HG03039 (cell line): ENCODE data around the gene LRRC45.

ENCODE experiments used
- ATAC-seq: cut with Tn5 transposase; IDR thresholded peaks from one replicate; pipeline ENCODE4 v1.9.1; 2021; ENCODE audit warnings: mild to moderate bottlenecking, moderate library complexity; ENCODE audit not compliant: unreplicated experiment

Gene LRRC45

GRCh38 chr17:82006468-82007227 is 16.5 kb upstream of the LRRC45 start:
- no peak for ATAC-seq

DNA sequence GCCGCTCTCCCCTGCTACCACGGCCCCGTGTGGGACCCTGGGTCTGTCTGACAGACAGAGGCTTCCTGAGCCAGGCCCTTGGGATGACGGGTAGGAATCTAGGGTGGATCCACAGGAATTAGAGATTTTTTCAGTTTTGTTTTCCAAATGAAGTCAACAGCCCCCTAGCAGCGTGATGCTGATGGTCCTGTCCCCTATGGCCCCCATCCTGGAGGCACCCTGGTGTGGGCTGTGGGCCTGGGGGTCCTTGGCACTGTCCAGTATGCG is 15.9 kb upstream of the LRRC45 start:
- no peak for ATAC-seq

DNA sequence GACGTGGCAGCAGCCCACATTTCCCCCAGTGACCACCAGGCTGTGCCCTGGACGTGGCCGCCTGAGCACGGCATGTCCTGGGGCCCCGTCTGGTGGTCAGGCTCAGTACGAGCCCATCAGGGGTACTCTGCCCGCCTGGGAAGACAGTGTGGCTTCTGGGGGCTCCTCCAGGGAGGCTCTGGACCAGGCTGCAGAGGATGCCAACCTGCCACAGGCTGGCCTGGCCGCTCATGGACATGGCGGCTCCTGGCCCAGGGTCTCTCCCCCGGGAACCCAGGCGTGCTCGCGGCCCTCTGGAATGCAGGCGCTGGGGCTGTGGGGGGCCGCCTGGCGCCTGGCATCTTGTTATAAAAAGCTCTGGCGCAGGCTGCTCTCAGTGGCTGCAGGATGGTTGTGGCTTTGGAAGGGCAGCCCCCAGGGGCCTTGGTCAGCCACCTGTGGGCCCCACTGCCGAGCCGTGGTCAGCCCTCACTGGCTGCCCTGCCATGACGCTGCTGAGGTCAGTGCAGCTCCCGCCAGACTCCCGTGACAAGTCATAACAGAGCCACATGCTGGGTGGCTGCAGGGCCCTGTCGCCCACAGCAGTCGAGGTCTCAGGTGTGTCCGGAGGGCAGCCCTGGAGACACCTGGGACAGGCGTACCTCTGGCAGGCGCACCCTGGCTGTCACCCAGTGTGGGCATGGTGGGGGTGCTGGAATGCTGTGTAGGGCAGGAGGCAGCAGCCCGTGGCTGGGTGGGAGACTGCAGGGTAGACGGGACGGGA is 15.4 kb upstream of the LRRC45 start:
- no peak for ATAC-seq

DNA sequence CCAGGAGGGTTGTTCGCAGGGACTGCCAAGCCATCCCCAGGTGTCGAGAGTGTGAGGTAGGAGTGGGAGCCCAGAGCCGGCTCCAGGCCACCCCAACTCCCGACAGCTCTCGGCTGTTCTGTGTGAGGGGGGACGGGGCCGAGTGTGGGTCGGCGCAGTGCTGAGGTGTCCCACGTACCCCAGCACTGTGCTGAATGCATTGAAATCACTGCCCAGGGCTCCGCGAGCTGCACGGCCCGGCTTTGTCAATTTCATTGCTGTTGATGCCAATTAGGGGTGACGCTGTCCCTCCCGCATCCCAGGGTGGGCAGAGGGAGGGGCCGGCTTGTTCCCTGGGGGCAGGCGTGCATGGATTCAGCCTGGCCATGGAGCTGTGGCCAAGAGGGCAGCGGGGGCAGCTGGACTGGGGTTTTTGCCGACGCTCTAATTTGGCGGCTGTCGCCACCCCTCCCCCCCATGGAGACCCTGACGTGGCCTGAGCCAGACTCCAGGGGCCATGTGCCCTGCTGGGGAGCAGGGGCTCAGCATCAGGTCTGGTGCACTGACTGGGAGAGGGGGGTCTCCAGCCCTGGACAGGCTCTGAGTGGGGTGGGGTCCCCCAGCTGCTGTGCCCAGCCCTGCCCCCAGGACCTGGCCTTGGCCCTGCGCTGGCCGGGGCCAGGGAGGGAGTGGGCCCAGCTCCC is 14.7 kb upstream of the LRRC45 start:
- no peak for ATAC-seq

DNA sequence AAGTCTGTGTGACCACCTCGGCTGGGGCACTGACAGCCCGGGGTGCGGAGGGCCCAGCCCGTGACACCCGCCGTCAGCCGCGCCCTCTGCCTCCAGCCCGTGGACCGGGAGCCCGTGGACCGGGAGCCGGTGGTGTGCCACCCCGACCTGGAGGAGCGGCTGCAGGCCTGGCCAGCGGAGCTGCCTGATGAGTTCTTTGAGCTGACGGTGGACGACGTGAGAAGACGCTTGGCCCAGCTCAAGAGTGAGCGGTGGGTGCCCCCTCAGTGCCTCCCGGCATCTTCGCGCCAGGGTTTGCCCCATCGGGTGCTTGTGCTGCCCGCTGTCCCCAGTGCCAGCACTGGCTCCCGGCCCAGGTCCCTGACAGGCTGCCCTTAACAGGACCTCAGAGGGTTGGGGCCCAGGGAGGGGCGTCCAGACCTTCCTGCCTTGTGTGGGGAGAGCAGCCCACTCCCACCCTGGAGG is 14.1 kb upstream of the LRRC45 start:
- ATAC-seq, result no peak

DNA sequence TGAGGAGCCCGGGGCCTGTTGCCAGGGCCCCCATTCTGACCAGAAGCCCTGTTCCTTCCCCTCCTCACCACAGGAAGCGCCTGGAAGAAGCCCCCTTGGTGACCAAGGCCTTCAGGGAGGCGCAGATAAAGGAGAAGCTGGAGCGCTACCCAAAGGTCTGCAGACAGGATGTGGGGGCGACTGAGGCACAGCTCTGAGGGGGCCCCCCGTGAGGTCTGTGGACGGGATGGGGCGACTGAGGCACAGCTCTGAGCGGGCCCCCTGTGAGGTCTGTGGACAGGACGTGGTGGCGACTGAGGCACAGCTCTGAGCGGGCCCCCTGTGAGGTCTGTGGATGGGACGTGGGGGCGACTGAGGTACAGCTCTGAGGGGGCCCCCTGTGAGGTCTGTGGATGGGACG is 13.7 kb upstream of the LRRC45 start:
- no peak for ATAC-seq

DNA sequence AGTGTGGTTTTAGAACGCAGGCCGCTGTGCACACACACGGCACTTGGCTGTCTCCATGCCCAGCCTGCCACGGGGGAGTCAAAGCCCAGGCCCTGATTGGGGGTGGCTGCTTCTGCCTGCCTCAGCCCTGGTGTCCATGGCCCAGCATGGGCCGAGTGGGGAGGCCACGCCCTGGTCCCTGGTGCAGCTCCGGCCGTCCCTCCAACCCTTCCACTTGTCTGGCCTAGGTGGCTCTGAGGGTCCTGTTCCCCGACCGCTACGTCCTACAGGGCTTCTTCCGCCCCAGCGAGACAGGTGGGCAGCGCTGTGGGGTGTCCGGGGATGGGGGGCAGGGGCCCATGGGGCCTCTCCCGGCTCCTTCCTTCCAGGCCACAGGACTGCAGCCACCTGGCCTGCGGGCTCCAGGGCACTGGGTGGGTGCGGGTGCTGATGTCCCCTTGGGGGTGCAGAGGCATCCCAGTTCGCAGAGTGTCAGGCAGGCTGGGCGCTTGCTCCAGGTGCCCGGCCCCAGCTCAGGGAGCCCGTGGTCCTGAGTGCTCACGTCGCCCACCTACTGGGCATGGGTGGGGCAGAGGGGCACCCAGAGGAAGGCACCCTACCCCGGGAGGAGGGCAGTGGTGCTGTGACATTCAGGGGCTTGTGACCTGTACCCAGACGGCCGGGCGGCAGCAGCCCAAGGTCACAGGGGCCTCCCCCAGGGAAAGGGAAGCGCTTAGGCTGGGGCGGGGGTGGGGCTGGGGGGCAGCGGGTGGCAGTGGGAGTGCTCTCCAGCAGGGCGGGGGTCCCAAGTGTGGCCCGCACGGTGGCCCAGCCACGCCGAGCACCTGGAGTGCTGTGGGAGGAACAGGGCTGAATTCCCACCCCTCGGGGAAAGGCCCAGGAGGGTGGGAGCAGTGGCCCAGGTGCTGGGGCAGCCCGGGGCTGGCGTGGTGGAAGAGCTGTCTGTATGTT is 12.3 kb upstream of the LRRC45 start:
- no peak for ATAC-seq

DNA sequence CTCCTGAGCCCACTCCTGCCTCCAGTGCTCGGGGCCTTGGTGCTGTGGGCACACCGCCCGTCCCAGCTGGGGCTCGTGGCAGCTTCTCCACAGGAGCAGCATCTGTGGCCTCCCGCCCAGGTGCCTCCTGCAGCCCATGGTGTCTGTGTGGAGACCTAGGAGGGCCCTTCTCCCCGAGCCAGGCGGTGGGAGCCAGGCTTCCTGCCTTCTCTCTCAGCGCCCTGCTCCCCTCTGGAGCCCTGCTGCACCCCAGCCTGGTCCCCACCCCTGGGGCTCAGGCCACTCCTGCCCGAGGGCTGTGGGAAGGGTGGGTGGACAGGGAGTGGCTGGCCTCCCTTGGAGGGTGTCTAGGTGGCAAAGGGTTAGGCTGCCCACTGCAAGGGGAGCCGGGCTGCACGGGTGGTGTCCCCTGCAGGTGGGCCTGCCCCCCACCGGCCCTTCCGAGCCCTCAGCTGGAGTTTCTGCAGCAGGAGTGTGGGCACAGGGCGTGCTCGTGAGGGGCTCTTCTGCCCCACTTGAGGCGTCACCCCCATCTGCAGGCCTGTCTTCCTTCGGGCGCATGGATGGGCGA is 11.4 kb upstream of the LRRC45 start:
- ATAC-seq, result no peak

GRCh38 chr17:82012261-82012639 is 10.9 kb upstream of the LRRC45 start:
- ATAC-seq, result no peak

GRCh38 chr17:82012640-82013295 is 10.3 kb upstream of the LRRC45 start:
- ATAC-seq, result no peak

- ATAC-seq, result no peak
These were observed 9.8 kb upstream of the LRRC45 start for GRCh38 chr17:82013341-82013740.

- ATAC-seq, result no peak
These were observed 9.3 kb upstream of the LRRC45 start for GRCh38 chr17:82013772-82014321.

- no peak for ATAC-seq
These were observed 8.7 kb upstream of the LRRC45 start for GRCh38 chr17:82014432-82014831.

GRCh38 chr17:82014971-82015310 is 8.2 kb upstream of the LRRC45 start:
- no peak for ATAC-seq

DNA sequence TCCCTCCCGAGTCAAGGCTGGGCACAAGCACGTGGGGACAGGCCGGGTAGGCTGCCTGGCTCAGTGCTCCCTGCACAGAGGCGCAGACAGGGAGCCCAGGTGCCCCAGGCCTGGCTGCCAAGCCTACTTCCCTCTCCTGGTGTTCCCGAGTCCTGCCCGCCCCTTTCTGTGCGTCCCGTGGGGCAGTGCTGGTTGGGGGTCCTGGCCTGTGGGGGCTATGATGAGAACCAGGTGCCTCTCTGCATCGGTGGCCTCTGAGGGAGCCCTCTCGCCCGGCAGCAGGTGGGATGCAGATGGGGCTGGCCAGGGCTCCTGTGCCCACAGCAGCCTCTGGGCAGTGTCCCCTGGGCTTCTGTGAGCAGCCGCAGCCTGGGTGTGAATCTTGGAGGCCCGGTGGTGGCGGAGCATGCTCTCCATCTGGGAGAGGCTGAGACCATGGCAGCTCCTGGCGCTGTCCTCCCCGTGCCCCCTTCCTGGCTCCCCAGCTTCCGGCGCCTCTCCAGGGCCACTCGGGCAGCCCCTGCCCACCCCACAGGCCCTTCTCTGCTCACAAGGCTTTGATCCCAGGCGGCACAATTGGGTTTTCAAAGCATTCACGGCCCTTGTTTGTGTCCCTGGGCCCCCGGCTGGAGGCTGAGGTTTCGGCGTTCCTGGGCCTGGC is 7.7 kb upstream of the LRRC45 start:
- no peak for ATAC-seq

DNA sequence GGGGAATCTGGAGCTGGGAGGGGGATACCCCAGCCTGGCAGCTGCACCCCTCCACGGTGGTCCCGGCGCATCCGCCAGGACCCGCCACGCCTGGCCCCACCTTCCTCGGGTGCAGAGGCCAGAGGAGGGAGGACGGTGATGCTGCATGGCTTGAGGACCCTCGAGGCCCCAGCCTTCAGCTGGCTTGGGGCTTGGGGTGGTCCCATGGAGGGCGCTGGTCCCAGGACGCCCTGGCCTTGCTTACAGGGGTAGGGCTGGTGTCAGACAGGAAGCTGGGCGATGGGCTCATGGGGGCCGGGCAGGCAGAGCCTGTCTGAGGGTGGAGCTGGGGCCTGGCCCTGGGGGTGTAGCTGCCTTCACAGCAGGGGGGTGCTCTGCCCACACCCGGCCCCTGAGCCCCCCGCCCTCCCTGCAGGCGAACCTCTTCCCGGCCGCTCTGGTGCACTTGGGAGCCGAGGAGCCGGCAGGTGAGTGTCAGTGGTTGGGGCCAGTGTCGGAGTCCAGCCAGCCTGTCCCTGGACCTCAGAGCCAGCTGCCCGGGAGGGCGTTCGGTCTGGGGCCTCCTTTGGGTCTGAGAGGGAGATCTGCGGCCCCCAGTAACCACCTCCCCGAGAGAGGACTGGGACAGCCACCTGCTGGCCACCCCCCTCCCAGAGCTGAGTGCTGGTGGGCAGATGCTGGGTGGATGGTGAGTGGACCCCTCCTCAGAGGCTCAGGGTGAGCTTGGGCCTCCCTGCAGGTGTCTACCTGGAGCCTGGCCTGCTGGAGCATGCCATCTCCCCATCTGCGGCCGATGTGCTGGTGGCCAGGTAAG is 6.8 kb upstream of the LRRC45 start:
- ATAC-seq, result no peak

GRCh38 chr17:82016875-82017459 is 6.1 kb upstream of the LRRC45 start:
- ATAC-seq, result no peak

GRCh38 chr17:82017612-82018151 is 5.4 kb upstream of the LRRC45 start:
- no peak for ATAC-seq
